GM19397 (cell line): ENCODE measurements around the gene FSD1.
"Not testable (repeated sequence)": the region's sequence is repeated elsewhere in the genome, so short reads cannot be mapped to it uniquely, and the experiment has no call there.

Experiments used
- ATAC-seq: cut with Tn5 transposase; IDR thresholded peaks from one replicate; pipeline ENCODE4 v1.9.1; 2021; ENCODE audit warnings: mild to moderate bottlenecking, moderate library complexity; ENCODE audit not compliant: unreplicated experiment

Gene FSD1

GRCh38 chr19:4313847-4314490 is 9.6 kb downstream of the FSD1 start:
- ATAC-seq = no peak

GRCh38 chr19:4316956-4317355 is 12.6 kb downstream of the FSD1 start:
- ATAC-seq = no peak

- no peak for ATAC-seq
These were observed 14.1 kb downstream of the FSD1 start for GRCh38 chr19:4318460-4318859.

- ATAC-seq = no peak
These were observed 14.8 kb downstream of the FSD1 start for GRCh38 chr19:4319067-4319718.

- no peak for ATAC-seq
These were observed 16.0 kb downstream of the FSD1 start for GRCh38 chr19:4320419-4320818.

- ATAC-seq = no peak
These were observed 18.7 kb downstream of the FSD1 start for GRCh38 chr19:4322942-4323665.

GRCh38 chr19:4323692-4324091 is 19.3 kb downstream of the FSD1 start:
- ATAC-seq = no peak

GRCh38 chr19:4324228-4324627 is 19.8 kb downstream of the FSD1 start:
- ATAC-seq = no peak

GRCh38 chr19:4326215-4326836 is 21.9 kb downstream of the FSD1 start:
- ATAC-seq = no peak

GRCh38 chr19:4326837-4327251 is 22.4 kb downstream of the FSD1 start:
- no peak for ATAC-seq

GRCh38 chr19:4327252-4327876 is 23.0 kb downstream of the FSD1 start:
- ATAC-seq = no peak

GRCh38 chr19:4327877-4328242 is 23.5 kb downstream of the FSD1 start:
- ATAC-seq = peak; percentile 4

- peak; percentile 84 for ATAC-seq
These were observed 24.0 kb downstream of the FSD1 start for GRCh38 chr19:4328243-4328990.

GRCh38 chr19:4328991-4329681 is 24.7 kb downstream of the FSD1 start:
- ATAC-seq = not testable (repeated sequence)

GRCh38 chr19:4329858-4330257 is 25.5 kb downstream of the FSD1 start:
- ATAC-seq = no peak

- no peak for ATAC-seq
These were observed 30.7 kb downstream of the FSD1 start for GRCh38 chr19:4334929-4335570.

GRCh38 chr19:4337906-4338440 is 33.6 kb downstream of the FSD1 start:
- no peak for ATAC-seq

- ATAC-seq = no peak
These were observed 34.3 kb downstream of the FSD1 start, which contains the start of gene STAP2 for GRCh38 chr19:4338441-4339355. STAP2 (minus strand) TSS chr19:4338827; CDS start chr19:4338753, 74 bp downstream.
